Stimulated activated CD4-positive, alpha-beta T cell treated with anti-CD3 and anti-CD28 coated beads, Interleukin-1b, Interleukin-23, amount 100 ng/mL, for 24 hours (primary cell): ENCODE measurements around the gene CALCA.
"Not testable (repeated sequence)": the region's sequence is repeated elsewhere in the genome, so short reads cannot be mapped to it uniquely, and the experiment has no call there.

Experiments
- DNase-seq, 4 experiments: peaks; one replicate each; pipeline ENCODE4 v3.0.0-alpha.2; 2020; ENCODE audit warnings: low read depth in 4 of 4, low spot score in 1 of 4

CALCA gene, protein sequence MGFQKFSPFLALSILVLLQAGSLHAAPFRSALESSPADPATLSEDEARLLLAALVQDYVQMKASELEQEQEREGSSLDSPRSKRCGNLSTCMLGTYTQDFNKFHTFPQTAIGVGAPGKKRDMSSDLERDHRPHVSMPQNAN

DNA sequence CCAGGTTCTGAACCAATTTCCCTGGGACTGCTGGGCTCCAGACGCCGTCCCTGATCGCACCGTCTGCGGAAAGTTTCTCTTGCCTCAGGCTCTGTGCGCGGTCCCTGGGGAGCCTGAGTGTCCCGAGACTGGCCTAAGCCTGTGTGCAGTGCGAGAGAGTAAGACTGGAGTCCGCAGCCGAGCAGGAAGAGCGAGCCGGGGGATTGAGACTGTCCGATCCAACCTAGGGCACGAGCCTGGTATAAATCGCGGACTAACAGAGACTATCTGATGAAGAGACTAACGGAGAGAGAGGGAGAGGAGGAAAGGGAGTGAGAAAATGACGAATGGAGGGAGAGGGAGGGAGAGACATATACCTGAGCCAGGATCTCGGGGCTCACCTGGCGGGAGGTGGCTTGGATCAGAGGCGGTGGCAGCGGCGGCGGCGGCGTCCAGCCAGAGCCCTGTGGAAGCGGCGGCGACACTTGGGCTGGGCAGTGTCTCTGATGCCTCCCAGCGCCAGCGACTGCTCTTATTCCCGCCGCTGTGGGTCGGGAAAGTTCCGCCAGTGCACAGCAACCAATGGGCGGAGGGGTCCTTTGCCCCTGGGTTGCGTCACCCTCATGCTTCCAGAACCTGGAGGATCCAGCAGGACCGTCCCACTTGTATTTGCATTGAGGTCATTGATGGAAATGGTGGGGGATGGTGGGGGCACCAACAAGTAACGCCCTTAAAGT, at the start of gene CALCA:
Gene CALCA, minus strand, starts transcription at position 487 of the 716 bp plus-strand sequence. CDS start 1,159 bp downstream, outside the sequence.
- DNase-seq = no peak

DNA sequence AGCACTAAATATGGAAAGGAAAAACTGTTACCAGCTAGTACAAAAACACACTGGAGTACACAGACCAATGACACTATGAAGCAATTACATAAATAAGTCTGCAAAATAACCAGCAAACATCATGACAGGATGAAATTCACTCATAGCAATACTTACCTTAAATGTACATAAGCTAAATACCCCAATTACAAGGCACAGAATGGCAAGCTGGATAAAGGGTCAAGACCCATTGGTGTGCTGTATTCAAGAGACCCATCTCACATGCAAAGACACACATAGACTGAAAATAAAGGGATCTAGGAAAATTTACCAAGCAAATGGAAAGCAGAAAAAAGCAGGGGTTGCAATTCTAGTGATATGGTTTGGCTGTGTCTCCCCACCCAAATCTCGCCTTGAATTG, 44.0 kb upstream of the CALCA start:
- DNase-seq = no peak

DNA sequence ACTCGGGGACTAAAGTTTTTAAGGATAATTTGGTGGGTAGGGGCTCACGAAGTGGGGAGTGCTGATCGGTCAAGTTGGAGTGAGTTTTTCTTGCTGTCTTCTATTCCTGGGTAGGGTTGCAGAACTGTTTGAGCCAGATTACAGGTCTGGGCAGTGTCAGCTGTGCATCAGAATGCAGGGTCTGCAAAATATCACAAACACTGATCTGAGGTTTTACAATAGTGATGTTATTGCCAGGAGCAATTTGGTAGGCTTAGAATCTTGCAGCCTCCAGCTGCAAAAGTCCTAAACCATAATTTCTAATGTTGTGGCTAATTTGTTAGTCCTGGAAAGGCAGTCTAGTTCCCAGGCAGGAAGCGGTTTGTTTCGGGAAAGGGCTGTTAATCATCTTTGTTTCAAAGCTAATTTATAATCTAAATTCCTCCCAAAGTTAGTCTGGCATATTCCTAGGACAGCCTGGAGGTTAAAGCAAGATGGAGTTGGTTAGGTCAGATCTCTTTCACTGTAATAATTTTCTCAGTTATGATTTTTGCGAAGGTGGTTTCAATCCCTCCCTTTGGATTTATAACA, 39.7 kb upstream of the CALCA start:
- DNase-seq = no peak

DNA sequence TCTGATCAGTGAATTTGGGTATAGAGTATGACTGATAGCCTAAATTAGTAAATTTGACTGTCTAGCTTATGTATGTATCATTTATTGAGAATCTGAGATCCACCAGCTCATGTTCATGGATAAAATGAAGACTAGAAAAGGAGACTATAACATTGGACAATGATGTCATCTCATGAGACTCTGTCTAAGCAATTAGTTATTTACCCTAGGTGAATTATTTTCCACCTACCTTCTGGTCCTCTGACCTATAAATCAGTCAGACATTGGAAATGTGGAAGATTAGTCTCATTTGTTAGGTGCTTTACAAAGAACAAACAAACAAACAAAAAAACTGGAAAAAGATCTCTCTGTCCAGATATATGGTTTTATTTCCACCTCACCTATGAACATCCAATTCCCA, 38.7 kb upstream of the CALCA start:
- no peak for DNase-seq

DNA sequence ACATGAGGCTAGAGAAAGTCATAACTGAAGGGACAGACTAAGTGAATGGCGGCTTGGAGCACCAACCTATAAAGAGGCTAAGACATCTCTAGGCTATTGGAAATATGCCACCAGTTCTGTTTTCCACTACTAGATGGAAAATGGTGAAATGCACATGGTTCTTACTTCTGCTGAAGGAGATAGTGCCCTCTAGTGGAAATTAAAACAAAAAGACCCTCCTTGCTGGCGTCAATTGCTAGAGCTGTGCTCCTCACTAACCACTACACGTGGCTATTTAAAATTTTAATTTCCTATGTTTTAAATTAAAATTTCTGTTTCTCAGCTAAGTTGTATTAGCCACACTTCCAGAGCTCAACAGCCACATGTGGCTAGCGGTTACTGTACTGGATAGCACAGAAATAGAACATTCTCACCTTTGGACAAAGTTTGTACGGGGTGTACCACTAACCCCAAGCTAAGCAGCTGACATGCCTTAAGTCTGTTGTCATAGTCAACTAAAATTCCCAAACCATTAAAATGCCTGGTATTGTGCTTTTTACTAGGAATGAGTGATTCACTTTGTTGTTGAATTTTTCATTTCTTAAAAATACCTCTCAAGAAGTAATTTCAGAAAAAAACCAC, 34.1 kb upstream of the CALCA start:
- no peak for DNase-seq

DNA sequence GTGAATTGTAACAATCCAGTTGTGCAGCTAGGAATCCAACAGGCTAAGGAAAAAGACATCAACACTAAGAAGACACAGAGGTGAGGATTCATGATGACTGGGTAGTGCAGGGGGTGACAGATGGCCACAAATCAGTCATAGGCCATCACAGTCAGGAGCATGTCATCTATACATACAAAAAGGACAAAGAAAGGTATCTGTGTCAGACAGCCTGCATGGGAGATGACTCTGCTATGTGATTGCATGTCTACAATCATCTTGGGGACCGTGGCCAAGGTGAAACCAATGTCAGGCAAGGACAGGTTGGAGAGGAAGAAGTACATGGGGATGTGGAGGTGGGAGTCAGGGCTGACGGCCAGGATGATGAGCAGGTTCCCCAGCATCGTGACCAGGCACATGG, 16.0 kb upstream of the CALCA start:
- not testable (repeated sequence) for DNase-seq

DNA sequence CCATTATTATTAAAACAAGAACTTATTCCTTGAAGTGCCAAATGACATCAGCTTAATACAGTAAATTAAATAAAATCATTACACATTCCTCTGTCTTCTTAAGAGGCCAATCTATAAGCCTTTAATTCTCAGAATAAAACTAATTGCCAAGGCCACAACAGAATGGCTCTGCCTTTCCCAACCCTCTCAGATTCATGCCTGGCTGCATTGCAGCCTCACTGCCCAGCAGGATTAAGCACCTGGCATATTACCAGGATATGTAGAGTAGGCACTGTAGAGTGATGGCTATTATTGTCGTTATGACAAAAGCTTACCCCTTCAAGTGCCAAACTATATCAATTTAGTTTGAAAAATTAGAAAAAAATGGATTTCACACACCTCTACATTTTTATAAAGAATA, 9.4 kb upstream of the CALCA start:
- DNase-seq = no peak

DNA sequence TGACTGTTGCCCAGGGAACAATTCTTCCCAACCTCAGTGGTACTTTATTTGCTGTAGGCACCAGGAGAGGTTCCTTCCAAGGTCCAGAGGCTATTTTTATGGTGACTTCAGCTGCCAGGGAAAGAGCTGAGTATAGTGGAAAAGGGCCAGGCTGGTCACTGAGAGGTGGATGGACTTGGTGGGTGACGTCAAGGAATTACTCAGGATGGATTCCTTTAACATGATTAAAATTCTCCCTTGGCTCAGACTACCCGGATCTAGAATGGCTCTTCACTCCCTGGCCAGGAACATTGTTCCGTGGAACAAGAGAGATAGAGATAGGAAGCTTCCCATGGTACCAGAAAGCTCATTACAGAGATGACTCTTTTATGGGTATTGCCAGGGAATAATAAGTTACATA, 8.7 kb upstream of the CALCA start:
- no peak for DNase-seq

DNA sequence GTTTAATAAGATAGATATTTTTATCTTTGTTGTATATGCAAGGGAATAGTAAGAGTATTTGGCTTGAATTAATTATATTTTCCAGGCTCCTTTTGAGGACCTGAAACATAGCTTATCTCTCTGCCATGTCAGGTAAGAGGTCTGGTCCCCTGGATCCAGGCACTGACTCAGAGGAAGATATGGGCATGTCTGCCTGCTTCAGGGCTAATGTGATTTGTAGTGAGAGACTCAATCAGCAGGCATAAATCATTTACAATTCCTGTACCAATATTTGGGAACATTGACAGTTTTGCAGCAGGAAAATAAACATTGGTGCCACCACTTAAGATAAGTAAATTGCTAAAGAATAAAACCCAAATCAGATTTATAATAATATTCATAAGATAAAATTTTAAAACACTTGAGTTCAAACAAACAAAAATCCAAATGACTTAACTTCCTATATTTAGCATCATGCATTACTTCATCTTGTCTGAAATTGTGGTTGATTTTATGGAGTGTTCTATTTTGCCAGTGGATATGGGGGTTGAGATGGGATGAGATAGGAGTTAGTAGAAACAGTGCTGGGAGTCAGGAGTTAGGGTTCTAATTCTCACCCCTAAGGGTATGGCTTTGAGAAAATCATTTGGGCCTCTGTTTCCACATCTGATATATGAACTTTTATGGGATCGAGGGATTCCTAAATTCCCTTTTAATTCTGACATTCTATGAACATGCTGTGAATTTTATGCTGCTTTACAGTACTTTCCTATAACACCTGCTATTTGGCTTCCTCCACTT, 5.1 kb upstream of the CALCA start:
- DNase-seq = no peak

DNA sequence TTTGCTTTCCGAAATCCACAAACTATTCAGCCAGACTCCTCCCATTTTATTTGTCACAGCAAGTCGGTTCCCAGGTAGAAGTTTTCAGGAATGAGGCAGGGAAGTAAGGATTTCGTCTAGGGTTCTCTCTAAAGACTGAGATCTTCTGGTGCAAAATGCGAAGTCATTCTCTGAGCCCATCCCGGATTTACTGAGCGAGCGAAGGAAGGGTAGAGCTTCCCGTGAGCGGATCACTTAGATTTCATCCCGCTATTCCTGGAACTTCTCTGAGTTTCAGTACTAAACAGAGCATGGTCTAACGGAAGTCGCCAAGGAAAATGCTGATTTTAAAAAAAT, 3.1 kb upstream of the CALCA start:
- no peak for DNase-seq

DNA sequence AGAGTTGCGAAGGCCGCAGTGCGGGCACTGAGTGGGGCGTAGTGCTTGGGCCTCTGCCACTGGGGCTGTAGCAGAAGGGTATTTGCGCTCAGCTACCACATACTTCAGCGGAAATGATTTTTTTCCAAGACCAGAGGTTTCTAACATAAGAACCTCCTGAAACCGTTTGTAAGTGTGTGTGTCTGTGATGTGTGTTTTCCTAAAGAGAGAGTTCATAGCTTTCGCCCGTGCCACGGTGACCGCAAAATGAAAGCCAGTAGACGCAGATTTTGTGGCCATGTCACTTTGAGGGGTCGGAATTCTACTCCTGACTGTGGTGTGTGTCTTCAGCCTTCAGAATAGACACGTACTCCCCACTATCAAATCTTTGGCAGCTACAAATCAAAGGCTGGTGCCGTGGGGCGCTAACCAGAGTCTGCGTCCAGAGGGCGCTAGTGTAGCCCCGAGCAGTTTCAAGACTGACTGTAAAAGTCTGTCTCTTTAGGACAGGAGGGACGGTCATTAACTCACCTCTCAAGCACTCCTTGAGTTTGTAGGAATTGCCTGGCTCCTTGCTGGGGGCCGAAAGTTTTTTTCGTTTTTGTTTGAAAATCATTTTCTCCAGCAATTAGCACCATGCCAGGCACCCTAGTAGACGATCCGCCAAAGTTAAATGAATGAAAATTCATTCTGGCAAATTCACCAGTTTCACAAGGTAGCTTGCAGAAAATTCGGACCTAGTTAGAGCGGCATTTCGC, 2.5 kb upstream of the CALCA start:
- peak in 2 of 4 experiments; percentile 34 to 49 for DNase-seq

DNA sequence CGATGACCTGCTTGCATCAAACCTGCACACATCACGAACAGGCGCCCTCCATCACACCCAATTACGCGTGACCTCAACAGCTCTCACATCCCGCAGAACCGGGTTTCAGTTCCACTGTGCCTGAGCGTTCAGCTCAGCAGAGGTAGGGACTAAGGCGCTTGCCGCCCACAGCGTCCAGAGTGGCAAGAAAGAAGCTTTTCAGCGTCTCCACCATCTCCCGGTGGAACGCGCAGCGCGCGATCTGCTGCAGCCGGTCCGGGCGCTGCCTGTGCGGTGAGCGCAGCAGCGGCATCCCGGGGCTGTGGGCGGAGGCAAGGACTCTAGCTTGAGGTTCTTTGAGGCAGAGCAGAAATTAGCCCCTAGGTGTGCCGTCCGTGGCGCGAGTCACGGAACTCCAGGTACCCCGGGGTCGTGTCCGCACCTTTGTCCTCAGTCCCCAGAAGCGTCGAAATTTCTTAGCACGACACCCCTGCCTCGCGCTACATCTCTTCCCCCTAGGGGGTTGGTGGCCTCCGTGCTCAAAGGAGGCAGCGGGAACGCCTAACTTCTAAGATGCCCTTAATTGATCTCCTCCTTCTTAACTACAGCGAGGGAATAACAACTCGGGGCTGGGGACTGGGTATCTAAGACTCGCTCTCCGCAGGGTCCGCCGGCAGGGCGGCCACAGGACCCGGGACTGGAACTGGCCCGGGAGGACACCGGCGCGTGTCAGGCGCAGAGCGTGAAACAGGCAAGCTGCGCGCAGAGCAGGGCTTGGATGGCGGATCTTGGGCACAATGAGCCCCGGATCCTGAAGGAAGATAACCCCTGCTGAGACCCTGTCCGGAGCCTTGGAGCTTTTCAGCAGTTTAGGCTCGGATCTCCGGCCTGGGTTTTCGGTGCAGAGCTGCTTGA, 1.7 kb upstream of the CALCA start:
- DNase-seq = peak in 1 of 4 experiments; percentile 17

DNA sequence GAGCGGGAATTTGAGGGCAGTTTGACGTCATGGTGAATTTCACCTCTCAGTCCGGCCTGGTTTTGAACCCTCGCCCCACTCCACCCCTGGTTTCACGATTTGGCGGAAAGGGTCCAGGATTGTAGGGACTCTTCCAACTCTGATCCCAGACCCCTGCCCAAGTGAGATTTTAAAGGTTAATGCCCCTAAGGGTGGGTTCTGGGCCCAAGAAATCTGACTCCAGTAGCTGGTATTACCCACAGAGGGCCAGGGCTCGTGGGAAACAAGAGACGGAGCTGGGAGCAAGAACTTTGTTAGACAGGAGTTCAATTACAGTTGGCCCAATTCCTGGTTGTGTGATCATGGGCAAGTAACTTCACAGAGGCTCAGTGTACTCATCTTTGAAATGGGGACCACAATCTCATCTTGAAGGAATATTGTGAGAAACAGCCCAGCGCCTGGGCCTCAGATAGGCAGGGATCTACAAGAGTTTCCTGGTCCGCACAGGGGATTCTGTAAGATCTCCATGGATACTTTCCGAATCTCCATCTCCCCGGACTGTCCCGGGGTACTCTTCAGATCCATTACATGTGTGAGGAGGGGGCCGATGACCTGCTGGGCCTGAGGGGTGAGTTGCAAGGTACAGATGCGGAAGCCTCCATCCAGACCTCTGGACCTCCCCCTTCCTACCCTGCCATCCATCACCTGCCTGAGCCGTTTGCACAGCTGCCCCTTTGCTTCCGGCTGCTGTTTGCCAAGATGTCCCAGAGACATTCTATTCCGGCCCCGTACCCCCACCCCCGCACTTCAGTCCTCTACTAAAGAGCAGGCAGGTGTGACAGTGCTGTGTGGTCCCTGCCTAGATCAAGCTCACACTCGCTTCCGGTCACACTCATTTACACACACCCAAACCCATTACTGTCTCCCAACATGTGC, 687 bp upstream of the CALCA start:
- no peak for DNase-seq

DNA sequence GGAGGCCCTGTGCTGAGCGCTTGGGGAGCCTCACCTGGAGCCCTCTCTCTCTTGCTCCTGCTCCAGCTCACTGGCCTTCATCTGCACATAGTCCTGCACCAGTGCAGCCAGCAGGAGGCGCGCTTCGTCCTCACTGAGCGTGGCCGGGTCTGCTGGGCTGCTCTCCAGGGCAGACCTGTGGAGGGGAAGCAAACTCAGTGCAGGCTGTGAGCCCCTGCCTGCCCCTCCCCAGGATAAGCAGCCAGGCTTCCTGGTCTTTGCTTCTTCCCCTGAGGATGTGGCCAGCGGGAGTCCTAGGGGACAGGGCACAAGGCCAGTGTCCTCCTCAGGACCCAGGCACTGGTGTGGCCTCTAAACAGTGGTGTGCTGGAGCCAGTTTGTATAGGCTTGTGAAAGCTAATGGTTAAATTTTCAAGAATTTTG, 2.2 kb downstream of the CALCA start:
- peak in 3 of 4 experiments; percentile 38 to 61 (median 48) for DNase-seq

DNA sequence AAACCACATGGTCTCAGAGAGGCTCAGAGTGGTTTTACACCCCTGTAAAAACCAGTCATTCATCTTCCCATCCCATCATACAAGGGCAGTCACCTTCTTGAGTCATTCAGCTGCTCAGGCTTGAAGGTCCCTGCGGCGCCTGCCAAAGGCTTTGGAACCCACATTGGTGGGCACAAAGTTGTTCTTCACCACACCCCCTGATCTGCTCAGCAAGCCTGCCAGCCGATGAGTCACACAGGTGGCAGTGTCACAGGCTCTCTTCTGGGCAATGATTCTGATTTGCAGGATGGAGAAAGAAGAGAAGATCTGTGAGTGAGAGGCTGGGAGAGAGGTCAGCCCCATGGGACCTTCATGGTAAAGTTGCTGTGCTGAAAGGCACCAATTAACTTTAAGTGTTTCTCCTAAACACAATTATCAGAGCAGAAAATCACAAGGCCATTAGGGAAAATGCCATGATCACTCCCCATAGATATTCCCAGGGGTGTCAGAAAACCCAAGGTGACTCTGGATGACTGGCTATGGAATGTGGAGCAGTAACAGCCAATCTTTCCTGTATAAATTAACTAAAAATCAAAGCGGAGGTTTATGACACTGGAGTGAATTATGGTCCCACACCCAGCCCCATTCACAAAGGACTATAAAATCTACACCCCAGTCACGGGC, 4.4 kb downstream of the CALCA start:
- DNase-seq = no peak

DNA sequence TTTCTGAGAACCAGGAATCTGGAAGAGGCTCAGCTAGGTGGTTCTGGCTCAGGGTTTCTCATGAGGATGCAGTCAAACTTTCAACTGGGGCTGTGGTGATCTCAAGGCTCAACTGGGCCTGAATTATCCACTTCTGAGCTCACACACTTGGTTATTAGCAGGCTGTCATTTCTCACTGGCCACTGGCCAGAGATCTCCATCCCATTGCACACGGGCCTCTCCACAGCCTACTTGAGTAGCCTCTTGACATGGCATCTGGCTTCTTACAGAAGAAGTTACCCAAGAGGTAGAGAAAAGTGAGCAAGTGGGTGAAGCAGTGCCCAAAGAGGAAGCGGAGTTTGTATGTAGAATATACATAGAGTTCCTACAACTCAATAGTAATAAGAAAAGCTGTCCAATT, 16.0 kb downstream of the CALCA start:
- no peak for DNase-seq

DNA sequence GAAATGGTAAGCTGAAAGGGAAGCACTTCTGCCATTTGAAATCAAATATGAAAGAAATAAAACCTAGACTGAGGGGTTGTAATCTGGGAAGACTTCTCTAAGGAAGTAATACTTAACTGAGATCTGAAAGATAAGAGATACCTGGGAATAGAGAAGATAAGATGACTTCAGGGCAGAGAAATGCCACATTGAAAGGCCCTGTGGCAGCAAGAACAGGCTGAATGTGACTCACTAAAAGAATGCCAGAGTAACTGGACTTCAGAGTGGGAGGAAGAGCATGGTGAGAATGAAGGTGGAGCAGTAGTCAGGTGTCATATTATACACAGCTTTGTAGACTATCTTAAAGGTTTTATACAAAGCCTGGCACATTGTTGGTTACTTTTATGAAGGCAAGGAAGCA, 17.6 kb downstream of the CALCA start:
- DNase-seq = no peak

DNA sequence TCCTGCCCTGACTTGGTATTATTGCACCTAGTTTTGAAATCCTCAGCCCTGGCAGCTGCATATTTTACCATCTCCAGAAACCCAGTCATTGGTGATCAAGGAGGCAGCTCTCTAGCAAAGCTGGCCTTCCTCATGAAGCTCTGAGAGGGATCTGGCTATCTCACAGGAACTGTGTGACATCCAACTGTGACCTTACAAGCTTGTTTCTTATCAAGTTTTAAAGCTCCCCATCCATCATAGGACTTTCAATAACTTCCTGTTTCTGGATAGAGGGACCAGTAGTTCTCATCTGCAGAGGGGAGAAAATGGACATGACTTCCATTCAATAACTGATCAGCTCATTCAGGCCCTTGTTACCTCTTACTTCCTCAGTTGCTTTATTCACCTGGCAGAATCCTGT, 18.2 kb downstream of the CALCA start:
- no peak for DNase-seq
